HG02981 (cell line): ENCODE measurements around the gene OTUD5.
A peak's percentile ranks its signal among the peaks of the same experiment; 100 is the strongest.

Source experiments
- ATAC-seq: cut with Tn5 transposase; IDR thresholded peaks from one replicate; pipeline ENCODE4 v1.9.1; 2021; ENCODE audit warnings: mild to moderate bottlenecking, moderate library complexity; ENCODE audit not compliant: unreplicated experiment

The OTUD5 gene

GRCh38 chrX:48911412-48912182, 45.8 kb downstream of the OTUD5 start, which contains the start of gene SLC35A2:
Gene SLC35A2, minus strand, starts transcription at chrX:48911646. Its CDS starts 10 bp downstream, at chrX:48911636.
- ATAC-seq, result peak; percentile 59

- ATAC-seq, result no peak
These were observed 46.4 kb downstream of the OTUD5 start for GRCh38 chrX:48910926-48911411.

GRCh38 chrX:48909703-48910294, 47.6 kb downstream of the OTUD5 start:
- no peak for ATAC-seq

GRCh38 chrX:48908600-48908999, 48.8 kb downstream of the OTUD5 start:
- ATAC-seq, result no peak

GRCh38 chrX:48905090-48905790, 52.2 kb downstream of the OTUD5 start:
- no peak for ATAC-seq

- ATAC-seq, result no peak
These were observed 52.8 kb downstream of the OTUD5 start for GRCh38 chrX:48904626-48905025.

DNA sequence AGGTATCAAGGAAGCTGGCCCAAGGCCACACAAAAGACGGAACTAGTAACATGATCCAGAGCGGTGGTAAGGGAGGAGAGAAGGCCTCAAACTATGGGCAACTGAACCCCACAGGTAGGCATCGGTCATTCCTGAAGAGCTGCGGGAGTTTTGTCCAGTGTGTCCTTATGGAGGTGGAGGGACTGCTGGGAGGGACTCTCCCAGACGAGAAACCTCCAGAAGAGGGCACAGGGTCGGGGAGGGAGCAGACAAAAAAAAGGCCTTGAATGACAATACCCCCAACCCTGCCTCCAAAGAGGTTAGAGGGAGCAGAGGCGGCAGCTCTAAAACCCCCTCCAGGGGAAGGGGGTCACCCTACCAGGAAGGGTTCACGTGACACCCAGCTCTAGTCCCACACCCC, 53.2 kb downstream of the OTUD5 start:
- no peak for ATAC-seq

DNA sequence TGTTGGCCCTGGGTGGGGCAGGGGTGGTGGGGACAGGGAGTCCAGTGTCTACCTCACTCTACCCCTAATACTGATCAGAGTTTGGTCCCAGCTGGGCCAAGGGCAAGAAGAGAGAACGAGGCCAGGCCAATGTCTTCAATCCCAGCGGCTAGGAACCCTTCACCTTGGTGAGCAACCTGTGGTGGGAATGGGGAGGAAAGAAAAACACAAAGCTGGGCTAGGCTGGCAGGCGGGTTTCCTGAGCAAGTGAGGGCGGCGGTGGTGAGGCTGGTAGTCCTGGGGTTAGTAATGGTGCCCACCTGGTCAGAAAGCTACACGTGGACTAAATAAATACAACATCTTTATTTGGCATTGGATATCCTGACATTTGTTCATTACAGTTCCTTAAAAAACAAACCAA, 54.1 kb downstream of the OTUD5 start:
- no peak for ATAC-seq

DNA sequence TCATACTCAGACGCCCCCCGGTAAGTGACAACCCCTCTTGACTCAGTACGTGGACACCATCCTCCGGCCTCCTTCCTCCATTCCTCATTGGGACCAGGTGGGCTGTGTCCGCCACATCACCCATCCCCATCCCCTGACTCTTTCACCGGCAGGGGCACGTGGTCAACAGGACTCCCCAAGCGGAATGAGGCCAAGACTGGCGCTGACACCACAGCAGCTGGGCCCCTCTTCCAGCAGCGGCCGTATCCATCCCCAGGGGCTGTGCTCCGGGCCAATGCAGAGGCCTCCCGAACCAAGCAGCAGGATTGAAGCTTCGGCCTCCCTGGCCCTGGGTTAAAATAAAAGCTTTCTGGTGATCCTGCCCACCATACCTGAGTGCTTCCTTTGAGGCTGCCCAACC, 54.6 kb downstream of the OTUD5 start:
- no peak for ATAC-seq

DNA sequence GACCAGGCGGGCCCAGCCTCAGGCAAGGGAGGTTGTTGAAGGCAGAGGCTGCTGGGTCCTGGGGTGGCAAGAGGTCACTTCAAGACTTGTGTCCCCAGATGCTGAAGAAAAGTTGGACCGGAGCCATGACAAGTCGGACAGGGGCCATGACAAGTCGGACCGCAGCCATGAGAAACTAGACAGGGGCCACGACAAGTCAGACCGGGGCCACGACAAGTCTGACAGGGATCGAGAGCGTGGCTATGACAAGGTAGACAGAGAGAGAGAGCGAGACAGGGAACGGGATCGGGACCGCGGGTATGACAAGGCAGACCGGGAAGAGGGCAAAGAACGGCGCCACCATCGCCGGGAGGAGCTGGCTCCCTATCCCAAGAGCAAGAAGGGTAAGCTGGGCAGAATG, 55.3 kb downstream of the OTUD5 start:
- no peak for ATAC-seq

GRCh38 chrX:48901069-48901468, 56.3 kb downstream of the OTUD5 start:
- ATAC-seq, result no peak

DNA sequence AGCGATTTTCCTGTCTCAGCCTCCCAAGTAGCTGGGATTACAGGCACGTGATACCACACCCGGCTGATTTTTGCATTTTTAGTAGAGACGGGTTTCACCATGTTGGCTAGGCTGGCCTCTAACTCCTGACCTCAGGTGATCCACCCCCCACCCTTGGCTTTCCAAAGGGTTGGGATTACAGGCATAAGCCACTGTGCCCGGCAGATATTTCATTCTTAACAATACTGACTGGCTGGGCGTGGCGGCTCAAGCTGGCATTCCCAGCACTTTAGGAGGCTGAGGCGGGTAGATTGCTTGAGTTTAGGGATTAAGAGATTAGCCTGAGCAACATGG, 58.4 kb downstream of the OTUD5 start:
- no peak for ATAC-seq

- peak; percentile 84 for ATAC-seq
These were observed 59.6 kb downstream of the OTUD5 start, which contains the start of the genes PQBP1 and TIMM17B for GRCh38 chrX:48897625-48898306. Gene PQBP1, plus strand, starts transcription at chrX:48897930. Its CDS starts 580 bp downstream, at chrX:48898510. Gene TIMM17B, minus strand, starts transcription at chrX:48897768. Its CDS starts 19 bp downstream, at chrX:48897749.

DNA sequence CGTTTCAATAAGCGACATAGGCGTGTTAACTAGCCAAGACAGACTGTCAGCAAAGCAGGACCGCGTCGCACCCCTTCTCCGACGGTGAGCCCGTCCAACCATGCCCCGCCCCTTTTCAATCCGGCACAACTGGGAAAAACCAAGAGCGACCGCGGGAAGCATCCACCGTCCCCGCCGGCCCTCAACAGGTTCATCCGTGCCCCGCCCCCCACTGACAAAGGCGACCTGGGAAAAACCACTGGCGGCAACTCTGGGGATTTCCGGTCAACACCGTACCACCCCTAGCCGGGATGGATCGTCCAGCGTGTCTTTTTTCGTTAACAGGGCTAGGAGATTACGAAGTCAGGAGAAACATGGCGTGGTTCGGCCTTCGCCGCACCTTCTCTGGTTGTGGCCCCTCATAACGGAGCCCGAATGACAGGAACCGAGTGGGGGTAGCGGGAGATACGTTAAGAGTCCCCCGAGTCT, 60.2 kb downstream of the OTUD5 start:
- ATAC-seq, result peak; percentile 14

DNA sequence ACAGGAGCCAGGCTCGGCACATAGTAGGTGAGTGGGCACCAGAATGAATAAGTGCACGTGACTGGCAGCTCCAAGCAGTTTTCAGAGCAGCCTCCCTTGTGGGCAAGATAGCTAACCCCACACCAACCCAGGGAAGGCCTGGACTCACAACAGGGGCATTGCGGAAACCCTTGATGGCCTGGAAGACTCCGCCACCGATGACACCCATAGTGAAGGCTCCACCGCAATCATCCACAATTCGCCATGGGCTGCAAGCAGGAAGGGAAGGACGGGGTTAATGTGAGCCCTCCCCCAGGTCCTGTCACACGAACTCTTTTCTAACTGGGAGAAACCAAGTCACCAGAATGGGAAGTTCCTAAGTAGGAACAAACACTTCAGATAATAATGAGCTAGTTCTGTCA, 60.8 kb downstream of the OTUD5 start:
- no peak for ATAC-seq

DNA sequence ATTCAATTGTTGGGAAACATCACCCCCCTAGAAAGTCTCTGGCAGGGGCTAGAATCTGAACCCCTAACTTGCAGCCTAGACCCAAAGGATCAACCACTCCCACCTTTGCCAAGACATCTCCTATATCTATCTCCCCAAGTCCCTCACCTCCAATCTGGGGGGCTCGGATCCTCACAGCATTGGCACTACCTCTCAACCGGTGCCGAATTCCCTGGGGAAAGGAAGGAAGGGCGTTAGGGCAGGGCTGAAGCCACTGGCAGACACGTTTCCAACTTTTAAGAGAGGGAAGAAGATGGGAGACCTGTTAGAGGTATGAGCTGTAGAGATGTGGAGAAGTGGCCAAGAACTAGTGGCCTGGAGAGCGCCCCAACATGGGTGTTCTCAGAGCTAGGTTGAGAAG, 62.5 kb downstream of the OTUD5 start:
- no peak for ATAC-seq

DNA sequence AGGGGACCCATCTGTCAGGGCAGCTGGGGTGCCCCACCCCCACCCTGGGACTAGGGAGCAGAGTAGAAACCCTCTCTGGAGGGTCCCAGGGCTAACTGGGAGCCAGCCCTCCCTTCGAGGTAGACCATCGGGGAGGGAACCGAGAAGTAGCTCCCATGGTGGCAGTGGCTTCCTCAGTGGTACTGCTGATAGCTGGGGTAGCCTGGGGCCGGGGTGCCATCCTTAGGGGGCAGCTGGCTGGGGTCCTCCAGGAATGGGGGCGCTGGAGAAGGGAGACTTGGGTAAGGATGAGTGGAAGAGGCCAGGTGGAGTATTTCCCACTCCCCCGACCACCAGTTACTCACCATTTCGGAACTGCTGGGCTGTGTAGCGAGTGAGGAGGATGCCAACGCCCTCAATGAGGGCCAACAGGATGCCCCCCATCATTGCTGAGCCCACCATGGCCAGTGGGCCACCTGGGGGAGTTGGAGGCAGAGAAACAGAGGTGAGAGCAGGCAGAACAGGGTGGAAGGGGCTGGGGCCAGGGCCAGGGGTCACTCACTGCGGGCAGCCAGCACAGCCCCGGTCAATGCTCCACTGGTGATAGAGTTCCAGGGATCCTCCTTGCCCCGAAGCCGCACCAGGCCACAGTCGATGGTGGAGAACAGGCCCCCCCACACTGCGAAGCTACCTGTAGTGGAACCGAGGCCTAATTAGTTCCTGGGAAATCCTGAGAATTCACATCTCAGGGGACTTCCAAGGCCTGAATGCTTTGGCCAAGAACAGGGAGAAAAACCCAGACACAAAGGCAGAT, 63.7 kb downstream of the OTUD5 start:
- ATAC-seq, result no peak

DNA sequence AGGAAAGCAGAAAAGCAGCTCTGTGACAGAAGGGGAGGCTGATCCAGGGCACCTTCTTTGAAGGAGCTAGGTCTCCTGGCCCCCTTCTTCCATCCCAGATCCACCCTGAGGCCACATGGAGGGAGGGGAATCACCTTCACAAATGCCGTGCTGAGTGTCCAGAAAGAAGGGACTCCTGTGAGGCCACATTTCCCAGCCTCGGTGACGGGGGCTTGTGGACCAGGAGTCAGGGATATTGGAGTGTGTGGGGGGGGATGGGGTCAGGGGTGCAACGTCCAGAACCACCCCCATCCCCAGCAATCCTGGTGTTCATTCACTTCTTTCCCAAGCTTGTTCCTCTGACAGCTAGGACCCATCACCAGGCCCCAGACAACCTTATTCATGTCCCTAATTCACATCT, 64.5 kb downstream of the OTUD5 start:
- no peak for ATAC-seq

DNA sequence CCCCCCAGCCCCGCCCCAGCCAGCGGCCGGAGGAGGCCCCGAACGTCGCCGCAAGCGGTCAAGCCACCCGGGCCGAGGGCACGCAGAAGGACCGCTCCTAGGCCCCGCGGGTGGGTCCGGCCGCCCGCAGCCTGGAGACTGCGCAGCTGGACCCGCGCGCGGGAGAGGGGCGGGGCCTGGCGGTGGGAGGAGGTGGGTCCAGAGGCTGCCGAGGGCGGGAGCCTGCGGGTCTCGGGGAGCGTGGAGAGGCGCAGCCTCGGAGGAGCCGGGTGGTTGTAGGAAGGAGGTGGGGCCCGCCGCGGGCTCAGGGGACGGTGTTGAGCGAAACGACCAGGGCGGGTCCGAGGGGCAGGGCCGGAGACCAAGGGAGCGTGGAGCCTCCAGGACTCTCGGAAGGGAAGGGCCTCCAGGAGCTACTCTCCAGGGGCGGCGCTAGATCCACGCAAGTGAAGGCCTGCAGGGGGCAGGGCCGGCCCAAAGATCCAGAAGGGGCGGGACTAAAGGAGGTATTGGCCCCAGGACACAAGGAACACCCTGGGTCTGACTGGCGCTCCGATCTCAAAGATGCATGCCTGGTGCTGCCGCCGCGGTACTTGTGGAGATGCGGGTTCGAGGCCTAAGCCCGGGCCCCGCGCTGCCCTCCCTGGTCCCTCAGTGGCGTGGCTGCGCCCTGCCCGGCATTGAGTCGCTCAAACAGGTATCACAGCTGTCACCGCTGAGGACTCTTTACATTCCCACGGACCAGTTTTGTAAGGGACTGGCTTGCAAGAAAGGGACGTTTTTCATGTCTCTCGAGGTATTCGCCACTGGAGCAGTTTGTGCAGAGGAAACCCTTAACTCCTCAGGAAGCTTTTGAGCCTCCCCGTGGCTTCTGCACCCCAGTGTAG, 65.8 kb downstream of the OTUD5 start:
- peak; percentile 76 for ATAC-seq
